ENCODE results near the gene MAP4K1.

- TF ChIP-seq EZH2 (IDR thresholded peaks at IDR 0.05; ENCODE audit: low read depth) (no peak), CTCF (conservative IDR thresholded peaks at IDR 0.05) (no peak)
Measured at GRCh38 chr19:38561658-38562057, 56.1 kb downstream of the MAP4K1 start.
